Measurements from ENCODE around the gene CACNA2D3.

- TF ChIP-seq GATA2 (IDR thresholded peaks at IDR 0.05; ENCODE audit: low read depth, low read length) = no peak
- no peak for TF ChIP-seq GATA3 (IDR thresholded peaks at IDR 0.05; ENCODE audit: low read depth, low read length)
Measured at GRCh38 chr3:54580453-54580852, 458.1 kb downstream of the CACNA2D3 start.
